Gastroesophageal sphincter (tissue), 4 donors: ENCODE results near the gene TUBGCP3. TPM values are rescaled to one million over a fixed set of nuclear protein-coding genes. Genes with fewer than 3 reads are reported as not detected.

ENCODE experiments used
- ATAC-seq: fragments of 150-250 bp; one replicate; pipeline ENCODE4 v1.9.1; 2016; ENCODE audit warnings: mild to moderate bottlenecking, moderate library complexity
- H3K27ac ChIP-seq, 4 donors: fragments of 200-600 bp; sonication (generic) in 3 of 4; 1 replicate in 3 of 4; 2 replicates in 1 of 4; pipeline ENCODE4 v1.5.1; 2016 to 2019
- H3K27me3 ChIP-seq: fragments of 200-600 bp; sonication (generic); one replicate; pipeline ENCODE4 v1.5.1; 2019
- H3K36me3 ChIP-seq, 2 donors: fragments of 200-600 bp; sonication (generic); one replicate each; pipeline ENCODE4 v1.5.1; 2019; ENCODE audit warnings: control low read depth in 1 of 2
- H3K4me1 ChIP-seq, 3 donors: fragments of 200-600 bp; sonication (generic); 1 replicate in 2 of 3; 2 replicates in 1 of 3; pipeline ENCODE4 v1.5.1; 2016 to 2019; ENCODE audit warnings: control low read depth in 2 of 3
- H3K4me3 ChIP-seq, 2 donors: fragments of 200-600 bp; sonication (generic); one replicate each; pipeline ENCODE4 v1.5.1; 2019; ENCODE audit warnings: mild to moderate bottlenecking in 1 of 2, moderate library complexity in 1 of 2
- H3K9me3 ChIP-seq, 3 donors: fragments of 200-600 bp; sonication (generic); one replicate each; pipeline ENCODE4 v1.5.1; 2017 to 2019; ENCODE audit warnings: control low read depth in 2 of 3
- CTCF ChIP-seq, 4 experiments: fragments of 200-600 bp in 2 of 4; fragments of 450-650 bp in 2 of 4; sonication (generic) in 1 of 4; IDR thresholded peaks; one replicate each; pipeline ENCODE4 v1.5.1; 2017 to 2019; ENCODE audit warnings: antibody characterized with exemption in 4 of 4, mild to moderate bottlenecking in 2 of 4, moderate library complexity in 2 of 4
- EP300 ChIP-seq: sonication (generic); formaldehyde crosslinking; IDR thresholded peaks from one replicate; pipeline ENCODE4 v1.6.1; 2017; ENCODE audit warnings: antibody characterized with exemption, mild to moderate bottlenecking
- POLR2A ChIP-seq, 2 donors: fragments of 450-650 bp; IDR thresholded peaks; one replicate each; pipeline ENCODE4 v1.6.1; 2017; ENCODE audit warnings: antibody characterized with exemption in 2 of 2, mild to moderate bottlenecking in 2 of 2, moderate library complexity in 1 of 2
- POLR2AphosphoS5 ChIP-seq: sonication (generic); formaldehyde crosslinking; IDR thresholded peaks from one replicate; pipeline ENCODE4 v1.6.1; 2017; ENCODE audit warnings: antibody characterized with exemption
- whole genome bisulfite sequencing, 2 donors: methylation state at CpG; one replicate each; pipeline ENCODE4 v1.1.5; 2018; ENCODE audit warnings: low coverage in 1 of 2; 5-methylcytosine and 5-hydroxymethylcytosine counted together
- total RNA-seq, 4 donors: library from RNA; depleted of rRNA; stranded (reverse); fragments of >200 nt; gene quantifications; one replicate each; pipeline ENCODE4 v1.1.0, GENCODE V29; 2016

TUBGCP3 gene
- total RNA-seq, 4 donors from 2014 or later: 25.6 to 37.8 (median 28.9) TPM

DNA sequence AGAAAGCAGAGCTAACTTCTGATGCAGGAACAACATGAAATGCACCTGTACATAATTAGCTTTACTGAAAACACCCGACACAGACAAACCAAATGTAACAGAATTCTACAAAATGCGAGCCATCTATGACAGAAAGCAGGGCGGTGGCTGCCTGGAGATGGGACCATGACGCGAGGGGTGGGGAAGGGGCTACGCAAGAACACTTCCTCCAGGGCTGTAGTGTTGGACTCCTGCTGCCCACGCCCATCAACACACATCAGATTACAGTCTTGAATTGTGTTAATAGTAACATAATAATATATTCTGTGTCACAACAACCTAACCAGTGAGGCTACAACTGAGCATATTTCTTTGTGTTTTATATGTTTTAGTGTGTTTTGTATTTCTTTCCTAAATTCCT is 108.6 kb downstream of the TUBGCP3 start:
- Histone ChIP-seq H3K27me3 (no peaks in the 10 kb centered on the region), H3K9me3 (peaks cover 0 to 33% (median 0%) of the 10 kb centered on the region in 3 donors), H3K36me3 (peaks cover 0 to 15% of the 10 kb centered on the region in 2 donors), H3K27ac (no peak overlapping the region), H3K4me1 (no peaks in the 10 kb centered on the region), H3K4me3 (no peak overlapping the region)
- WGBS, 2 donors: 84 to 90% methylated on average over 7 of the region's 7 CpGs
- TF ChIP-seq CTCF (IDR thresholded peaks at IDR 0.05) (no peak), POLR2AphosphoS5 (no peak), POLR2A (IDR thresholded peaks at IDR 0.05) (no peak), EP300 (no peak)
- ATAC-seq: no peak

DNA sequence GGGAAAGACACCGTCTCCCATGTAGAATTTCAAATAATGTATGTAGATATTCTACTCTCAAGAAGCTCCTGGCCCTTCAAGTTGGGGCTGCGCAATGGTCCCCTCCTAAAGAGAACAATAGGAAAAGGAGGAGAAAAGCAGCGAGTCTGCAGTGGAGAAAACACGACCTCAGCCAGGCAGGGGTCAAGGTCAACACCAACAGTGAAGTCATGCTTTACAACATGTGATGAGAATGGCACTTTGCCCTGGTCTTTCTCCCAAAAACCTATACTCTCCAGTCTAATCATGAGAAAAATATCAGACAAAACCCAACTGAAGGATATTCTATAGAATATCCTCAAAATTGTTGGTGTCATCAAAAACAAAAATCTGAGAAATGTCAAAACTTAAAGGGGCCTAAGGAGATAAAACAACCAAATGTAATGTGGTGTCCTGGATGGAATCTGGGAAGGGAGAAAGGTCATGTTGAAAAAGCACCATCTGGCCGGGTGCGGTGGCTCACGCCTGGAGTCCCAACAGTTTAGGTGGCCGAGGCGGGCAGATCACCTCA is 110.8 kb downstream of the TUBGCP3 start:
- no peaks in the 10 kb centered on the region for H3K36me3 ChIP-seq
- H3K9me3 ChIP-seq: peaks cover 0 to 25% (median 0%) of the 10 kb centered on the region in 3 donors
- H3K27ac ChIP-seq: no peak overlapping the region
- no peak for ATAC-seq
- TF ChIP-seq EP300 (no peak), CTCF (IDR thresholded peaks at IDR 0.05) (no peak), POLR2A (IDR thresholded peaks at IDR 0.05) (no peak), POLR2AphosphoS5 (no peak)
- 78 to 79% methylated on average over 4 to 8 of the region's 9 CpGs for WGBS, 2 donors
- H3K4me1 ChIP-seq: no peaks in the 10 kb centered on the region
- H3K27me3 ChIP-seq: no peaks in the 10 kb centered on the region
- H3K4me3 ChIP-seq: no peak overlapping the region

GRCh38 chr13:112475889-112476288 is 112.1 kb downstream of the TUBGCP3 start:
- no peak for ATAC-seq
- H3K27me3 ChIP-seq: no peaks in the 10 kb centered on the region
- H3K4me1 ChIP-seq: no peaks in the 10 kb centered on the region
- no peak overlapping the region for H3K4me3 ChIP-seq
- WGBS, 2 donors: 67 to 100% methylated on average over 1 of the region's 1 CpG
- H3K27ac ChIP-seq: no peak overlapping the region
- no peaks in the 10 kb centered on the region for H3K36me3 ChIP-seq
- TF ChIP-seq POLR2AphosphoS5: no peak
- no peak for TF ChIP-seq EP300
- no peak for TF ChIP-seq POLR2A (IDR thresholded peaks at IDR 0.05)
- TF ChIP-seq CTCF (IDR thresholded peaks at IDR 0.05): no peak
- peaks cover 0 to 19% (median 0%) of the 10 kb centered on the region in 3 donors for H3K9me3 ChIP-seq

- no peak overlapping the region for H3K27ac ChIP-seq
- H3K36me3 ChIP-seq: no peaks in the 10 kb centered on the region
- H3K4me3 ChIP-seq: no peak overlapping the region
- 73 to 79% methylated on average over 7 to 8 of the region's 8 CpGs for WGBS, 2 donors
- no peak for TF ChIP-seq POLR2A (IDR thresholded peaks at IDR 0.05)
- H3K27me3 ChIP-seq: no peaks in the 10 kb centered on the region
- no peak for ATAC-seq
- H3K4me1 ChIP-seq: no peaks in the 10 kb centered on the region
- H3K9me3 ChIP-seq: peaks cover 0 to 17% (median 0%) of the 10 kb centered on the region in 3 donors
Observed at GRCh38 chr13:112474869-112475268, 113.1 kb downstream of the TUBGCP3 start.

GRCh38 chr13:112473818-112474217 is 114.1 kb downstream of the TUBGCP3 start:
- Histone ChIP-seq H3K4me1 (no peaks in the 10 kb centered on the region), H3K27ac (no peak overlapping the region), H3K27me3 (no peaks in the 10 kb centered on the region), H3K36me3 (no peaks in the 10 kb centered on the region), H3K9me3 (peaks cover 0 to 11% (median 0%) of the 10 kb centered on the region in 3 donors), H3K4me3 (no peak overlapping the region)
- ATAC-seq: no peak
- 85 to 100% methylated on average over 3 to 5 of the region's 5 CpGs for WGBS, 2 donors
- no peak for TF ChIP-seq POLR2A (IDR thresholded peaks at IDR 0.05)
- no peak for TF ChIP-seq EP300
- TF ChIP-seq POLR2AphosphoS5: no peak
- TF ChIP-seq CTCF (IDR thresholded peaks at IDR 0.05): no peak
